HK-2 (cell line): ENCODE data around the gene ASXL3.

ENCODE experiments used
- DNase-seq: peaks from one replicate; pipeline ENCODE4 v3.0.0-alpha.2; 2018; ENCODE audit not compliant: unreplicated experiment

The ASXL3 gene

DNA sequence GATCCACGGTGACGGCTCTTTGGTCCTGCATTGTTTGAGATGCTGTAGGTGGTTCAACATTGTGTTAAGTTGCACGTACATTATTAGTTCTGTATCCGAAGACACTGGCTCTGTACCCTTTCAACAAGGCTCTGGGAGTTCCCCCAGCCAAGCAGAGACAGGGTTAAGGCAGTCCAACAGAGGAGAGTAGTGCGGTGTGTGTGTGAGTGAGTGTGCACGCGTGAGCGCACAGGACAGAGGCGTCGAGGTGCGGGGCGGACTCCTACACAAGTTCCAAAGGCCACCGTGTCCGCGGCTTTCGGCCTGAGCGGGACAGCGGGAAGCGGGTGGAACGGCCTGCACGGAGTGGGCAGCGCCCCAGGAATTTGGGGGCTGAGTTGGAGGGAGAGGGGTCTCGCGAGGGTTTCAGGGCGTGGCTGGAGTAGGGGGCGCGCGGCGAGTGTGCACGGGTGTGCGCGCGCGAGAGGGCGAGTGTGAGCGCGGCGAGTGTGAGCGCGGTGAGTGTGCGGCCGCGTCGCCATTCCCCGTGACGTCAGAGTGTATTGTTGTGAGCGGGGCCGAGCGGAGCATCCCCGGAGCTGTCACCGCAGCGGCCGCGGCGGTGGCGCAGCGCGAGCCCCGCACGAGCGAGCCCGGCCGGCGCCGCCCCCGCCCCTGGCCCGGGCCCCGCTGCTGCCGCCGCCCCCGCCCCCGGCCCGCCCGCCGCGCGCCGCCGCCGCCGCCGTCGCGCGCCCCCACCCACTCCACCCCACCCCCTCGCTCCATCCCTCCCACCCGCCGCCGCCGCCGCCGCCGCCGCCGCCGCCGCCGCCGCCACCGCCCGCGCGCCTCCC, at the start of gene ASXL3:
ASXL3 (plus strand) TSS at position 535 of the 833 bp plus-strand sequence. CDS start 413 bp downstream, outside the sequence.
- DNase-seq: peak; percentile 6

DNA sequence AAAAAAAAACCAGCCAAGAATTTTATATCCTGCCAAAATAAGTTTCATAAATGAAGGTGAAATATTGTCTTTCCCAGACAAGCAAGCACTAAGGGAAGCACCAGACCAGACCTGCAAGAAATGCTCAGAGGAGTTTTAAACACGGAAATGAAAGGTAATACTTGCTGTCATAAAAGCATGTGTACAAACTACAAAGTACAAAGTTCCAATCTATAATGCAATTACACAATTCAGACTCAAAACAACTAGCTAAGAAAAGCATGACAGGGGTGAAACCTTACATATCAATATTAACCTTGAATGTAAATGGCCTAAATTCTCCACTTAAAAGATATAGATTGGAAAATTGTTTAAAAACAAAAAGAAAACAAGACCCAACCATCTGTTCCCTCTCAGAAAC, 45.0 kb upstream of the ASXL3 start:
- no peak for DNase-seq

DNA sequence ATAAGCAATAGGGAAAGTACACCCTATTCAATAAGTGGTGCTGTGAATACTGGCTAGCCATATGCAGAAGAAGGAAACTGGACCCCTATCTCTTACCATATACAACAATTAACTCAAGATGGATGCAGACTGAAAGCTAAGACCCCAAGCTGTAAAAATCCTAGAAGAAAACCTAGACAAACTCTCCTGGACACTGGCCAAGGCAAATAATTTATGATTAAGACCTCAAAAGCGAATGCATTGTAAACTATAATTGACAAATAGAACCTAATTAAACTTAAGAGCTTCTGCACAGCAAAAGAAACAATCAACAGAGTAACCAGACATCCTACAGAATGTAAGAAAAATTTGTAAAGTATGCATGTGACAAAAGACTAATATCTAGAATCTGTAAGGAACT, 41.1 kb upstream of the ASXL3 start:
- DNase-seq: no peak

GRCh38 chr18:33538418-33539042, 39.5 kb upstream of the ASXL3 start:
- DNase-seq: no peak

DNA sequence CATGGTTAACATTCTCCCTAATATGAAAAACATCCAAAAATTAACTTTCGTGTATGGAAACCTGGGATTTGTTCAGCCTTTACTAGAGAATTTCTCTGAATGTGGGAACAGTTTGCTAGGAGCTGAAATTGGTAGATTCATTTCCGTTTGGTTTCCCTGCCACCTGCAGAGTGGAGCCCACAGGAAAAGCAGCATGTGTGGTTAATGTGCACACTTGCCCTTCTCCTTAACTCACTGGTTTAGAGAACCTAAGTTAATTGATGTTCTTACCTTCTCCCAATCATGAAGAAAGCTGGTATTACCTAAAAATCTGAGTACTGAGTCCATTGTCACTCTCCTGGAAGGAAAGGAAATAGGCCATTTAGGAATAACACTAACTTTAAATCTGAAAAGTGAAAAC, 37.6 kb upstream of the ASXL3 start:
- DNase-seq: no peak

- DNase-seq: no peak
Observed at GRCh38 chr18:33541316-33541715, 36.7 kb upstream of the ASXL3 start.

DNA sequence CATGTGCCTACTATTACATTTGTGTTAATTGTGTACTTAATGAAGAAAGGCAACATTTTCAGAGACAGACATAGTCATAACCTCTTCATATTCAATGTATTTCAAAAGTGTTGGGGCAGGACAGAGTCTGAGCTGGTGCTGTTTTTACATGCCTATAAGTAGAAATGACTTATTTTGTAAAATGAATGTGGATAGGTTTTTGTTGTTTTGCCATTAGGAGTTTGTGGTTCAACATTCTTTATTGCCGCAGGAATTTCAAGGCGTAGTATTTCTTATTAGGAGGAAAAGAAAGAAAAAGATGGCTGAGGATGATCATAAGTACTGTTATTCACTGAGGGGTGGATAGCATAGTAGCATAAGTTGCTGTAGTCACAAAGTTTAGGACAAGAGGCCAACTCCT, 21.2 kb upstream of the ASXL3 start:
- DNase-seq: no peak

DNA sequence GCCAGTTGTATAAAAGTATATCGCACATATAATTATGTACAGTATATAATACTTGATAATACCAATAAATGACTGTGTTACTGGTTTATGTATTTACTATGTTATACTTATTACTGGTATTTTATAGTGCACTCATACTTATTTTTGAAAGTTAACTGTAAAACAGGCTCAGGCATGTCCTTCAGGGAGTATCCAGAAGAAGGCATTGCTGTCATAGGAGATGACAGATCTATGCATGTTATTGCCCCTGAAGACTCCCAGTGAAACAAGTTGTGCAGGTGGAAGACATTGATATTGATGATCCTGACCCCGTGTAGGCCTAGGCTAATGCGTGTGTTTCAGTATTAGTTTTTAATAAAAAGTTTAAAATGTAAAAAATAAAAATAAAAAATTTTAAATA, 20.3 kb upstream of the ASXL3 start:
- no peak for DNase-seq

- DNase-seq: no peak
Observed at GRCh38 chr18:33558529-33558928, 19.5 kb upstream of the ASXL3 start.

DNA sequence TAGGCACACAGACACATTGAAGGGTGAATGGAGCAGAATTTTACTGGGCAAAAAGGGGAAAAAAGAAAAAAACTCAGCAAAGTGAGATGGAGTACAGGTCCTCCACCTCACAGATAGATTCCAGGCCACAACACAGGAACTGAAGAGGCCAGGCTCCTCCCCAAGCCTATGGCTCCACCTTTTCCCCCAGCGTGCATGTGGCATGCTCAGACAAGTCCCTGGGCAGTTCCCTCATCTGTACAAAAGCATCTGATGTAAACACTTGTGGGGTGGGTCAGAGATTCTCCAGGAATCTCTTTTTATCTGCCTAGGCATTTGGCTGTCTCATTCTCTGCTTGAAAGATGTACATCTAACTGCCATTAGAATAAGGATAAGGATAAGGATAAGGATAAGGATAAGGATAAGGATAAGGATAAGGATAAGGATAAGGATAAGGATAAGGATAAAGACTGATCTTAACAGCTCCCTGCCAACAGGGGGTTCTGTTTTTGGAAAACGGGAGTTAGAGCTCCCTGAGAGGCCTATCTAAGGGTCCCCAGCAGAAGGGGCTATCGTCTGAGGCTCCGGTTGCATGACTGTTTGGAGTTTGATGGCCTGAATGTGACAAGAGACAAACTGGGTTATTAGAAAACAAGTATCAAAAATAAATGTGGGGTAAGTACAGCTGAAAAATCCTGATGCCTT, 17.2 kb upstream of the ASXL3 start:
- DNase-seq: no peak

DNA sequence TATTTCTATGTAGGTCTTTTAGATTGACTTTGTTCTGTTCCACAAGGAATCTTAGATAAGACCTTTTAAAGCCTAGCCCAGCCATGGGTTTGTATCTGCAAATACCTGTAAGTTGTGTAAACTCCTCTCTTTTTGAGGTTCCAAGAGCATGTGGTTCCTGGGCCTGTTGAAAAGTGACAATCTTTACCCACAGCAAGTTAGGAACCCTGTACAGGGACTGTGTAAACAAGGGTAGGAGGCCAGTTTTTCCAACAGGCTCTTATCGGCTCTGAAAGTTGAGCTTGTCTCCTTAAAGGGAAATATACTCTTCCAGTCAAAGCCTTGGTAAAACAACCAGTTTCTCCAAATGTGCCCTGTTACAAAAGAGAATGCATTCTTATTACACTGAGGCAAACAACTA, 15.3 kb upstream of the ASXL3 start:
- no peak for DNase-seq

DNA sequence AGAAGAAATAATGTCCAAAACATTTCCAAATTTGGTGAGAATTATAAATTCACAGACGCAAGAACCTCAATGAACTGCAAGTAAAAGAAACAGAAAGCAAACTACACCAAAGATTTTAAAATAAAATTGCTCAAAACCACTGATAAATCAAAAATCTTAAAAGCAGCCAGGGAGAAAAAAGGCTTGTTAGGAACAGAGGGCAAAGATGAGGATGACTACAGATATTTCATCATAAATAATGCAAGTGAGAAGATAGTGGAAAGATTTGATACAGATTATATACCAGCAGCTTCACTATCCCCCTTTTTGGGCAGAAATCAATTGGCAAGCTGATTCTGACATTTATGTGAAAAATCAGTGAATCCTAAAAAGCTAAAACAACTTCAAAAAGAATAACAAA, 10.3 kb upstream of the ASXL3 start:
- no peak for DNase-seq

GRCh38 chr18:33571998-33572787, 5.8 kb upstream of the ASXL3 start:
- DNase-seq: no peak

GRCh38 chr18:33573193-33573592, 4.8 kb upstream of the ASXL3 start:
- no peak for DNase-seq

DNA sequence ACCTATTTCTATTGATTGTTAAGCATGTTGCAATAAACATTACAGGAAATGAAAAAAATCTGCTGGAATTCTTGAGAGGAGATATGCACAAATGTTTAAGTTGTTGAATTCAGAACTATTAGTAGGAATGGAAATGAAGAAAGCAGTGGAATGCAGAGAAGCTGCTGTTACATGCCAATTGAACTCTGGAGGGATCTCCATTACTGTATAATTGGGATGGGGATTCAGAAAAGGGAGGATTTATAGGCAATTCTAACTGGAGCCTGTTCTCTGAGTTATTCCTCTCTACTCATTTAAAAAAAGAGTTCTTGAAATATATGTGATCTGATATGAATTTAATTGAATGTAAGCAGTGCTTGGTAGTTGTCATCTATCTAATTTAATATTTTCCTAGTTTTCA, 2.6 kb upstream of the ASXL3 start:
- no peak for DNase-seq

GRCh38 chr18:33576999-33577646, 896 bp upstream of the ASXL3 start:
- no peak for DNase-seq

- DNase-seq: peak; percentile 0
Observed at GRCh38 chr18:33578518-33579348, 714 bp downstream of the ASXL3 start.

DNA sequence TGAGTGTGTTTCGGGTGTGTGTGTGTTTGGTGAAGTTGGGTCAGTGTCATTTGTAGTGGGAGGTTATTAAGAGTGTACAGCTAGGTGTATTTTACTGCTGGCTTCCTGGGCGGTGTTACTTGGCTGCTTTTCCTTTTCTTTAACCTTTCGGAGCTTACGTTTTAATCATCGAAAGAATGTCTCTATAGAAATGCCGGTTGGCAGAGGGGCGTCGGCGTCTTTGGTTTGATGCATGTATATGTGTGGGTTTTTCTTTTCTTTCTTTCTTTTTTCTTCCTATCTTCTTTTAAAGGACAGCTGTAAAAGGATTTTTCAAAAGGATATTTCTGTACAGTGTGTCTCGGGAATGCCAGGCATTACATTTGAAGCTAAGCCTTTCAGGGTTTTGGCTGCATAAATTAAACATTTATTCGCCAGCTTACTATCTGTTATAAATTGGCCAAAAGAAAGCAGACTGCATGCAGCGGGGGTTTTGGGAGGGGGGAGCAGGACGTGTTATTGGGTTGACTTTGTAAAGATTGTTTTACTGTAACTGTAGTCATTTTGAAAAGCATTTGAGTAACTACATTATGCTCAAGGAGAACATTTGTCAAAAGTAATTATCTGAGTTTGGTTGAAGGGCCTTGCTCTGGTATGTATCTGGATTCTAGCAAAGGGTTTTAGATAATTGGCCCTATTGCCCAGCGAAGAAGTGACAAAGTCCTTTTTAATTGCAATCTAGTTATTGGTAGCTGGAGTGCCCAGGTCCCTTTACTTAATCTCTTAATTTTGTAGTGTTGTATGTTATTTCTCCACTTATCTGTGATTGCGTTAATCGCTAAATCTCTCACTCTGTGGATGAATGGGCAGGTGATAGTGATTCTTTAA, 1.6 kb downstream of the ASXL3 start:
- DNase-seq: no peak

GRCh38 chr18:33580546-33580945, 2.5 kb downstream of the ASXL3 start:
- DNase-seq: no peak

DNA sequence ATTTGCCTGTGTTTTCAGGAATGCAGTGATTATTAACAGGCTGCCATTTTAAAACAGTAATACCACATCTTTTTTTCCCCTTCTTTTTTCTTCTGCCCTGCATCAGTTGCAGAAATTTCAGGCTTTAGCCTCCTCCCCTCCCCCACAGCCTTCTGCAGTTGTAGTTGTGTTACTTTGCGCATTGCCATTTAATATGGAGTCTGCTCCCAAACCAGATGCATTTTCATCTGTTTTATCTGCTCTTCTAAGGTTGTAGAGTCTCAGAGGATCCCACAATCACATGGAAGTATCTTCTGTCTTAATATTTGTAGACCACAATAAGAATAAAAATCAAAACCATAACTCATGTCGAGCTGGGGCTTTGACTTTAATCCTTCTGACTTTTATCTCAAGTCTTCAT, 3.8 kb downstream of the ASXL3 start:
- DNase-seq: no peak
